Activated CD8-positive, alpha-beta memory T cell treated with anti-CD3 and anti-CD28 coated beads, Interleukin-2, amount 50 U/mL, for 24 hours (primary cell): ENCODE data around the gene LDLRAP1.

Experiments
- DNase-seq: peaks from one replicate; pipeline ENCODE4 v3.0.0-alpha.2; 2020; ENCODE audit errors: extremely low read depth

LDLRAP1 gene

GRCh38 chr1:25524568-25525360, 18.6 kb upstream of the LDLRAP1 start:
- no peak for DNase-seq

GRCh38 chr1:25525361-25525688, 18.1 kb upstream of the LDLRAP1 start:
- DNase-seq, result no peak

GRCh38 chr1:25526753-25527152, 16.7 kb upstream of the LDLRAP1 start:
- DNase-seq, result no peak

DNA sequence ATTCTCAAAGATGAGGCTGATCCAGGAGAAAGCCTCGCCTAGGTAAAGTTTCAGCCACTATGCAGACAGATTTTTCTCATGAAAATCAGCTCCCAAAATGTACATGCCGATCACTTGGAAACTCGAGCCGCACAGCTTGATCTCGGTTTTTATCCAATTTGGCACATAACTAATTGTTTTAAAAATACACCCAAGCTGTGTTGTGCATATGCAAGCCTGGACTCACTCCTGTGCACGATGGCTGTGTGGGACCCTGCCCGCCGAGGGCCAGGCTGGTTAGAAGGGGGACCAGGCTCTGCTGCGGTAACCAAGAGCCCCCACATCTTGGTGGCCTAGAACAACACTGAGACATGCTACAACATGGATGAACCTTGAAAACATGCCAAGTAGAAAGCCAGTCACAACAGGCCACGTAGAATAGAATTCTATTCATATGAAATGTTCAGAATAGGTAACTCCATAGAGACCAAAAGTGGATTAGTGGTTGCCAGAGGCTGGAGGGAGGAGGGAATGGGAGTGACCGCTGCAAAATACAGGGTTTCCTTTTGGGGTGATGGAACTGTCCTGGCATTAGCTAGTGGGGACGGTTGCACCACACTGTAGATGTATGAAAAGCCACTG, 16.1 kb upstream of the LDLRAP1 start:
- no peak for DNase-seq

DNA sequence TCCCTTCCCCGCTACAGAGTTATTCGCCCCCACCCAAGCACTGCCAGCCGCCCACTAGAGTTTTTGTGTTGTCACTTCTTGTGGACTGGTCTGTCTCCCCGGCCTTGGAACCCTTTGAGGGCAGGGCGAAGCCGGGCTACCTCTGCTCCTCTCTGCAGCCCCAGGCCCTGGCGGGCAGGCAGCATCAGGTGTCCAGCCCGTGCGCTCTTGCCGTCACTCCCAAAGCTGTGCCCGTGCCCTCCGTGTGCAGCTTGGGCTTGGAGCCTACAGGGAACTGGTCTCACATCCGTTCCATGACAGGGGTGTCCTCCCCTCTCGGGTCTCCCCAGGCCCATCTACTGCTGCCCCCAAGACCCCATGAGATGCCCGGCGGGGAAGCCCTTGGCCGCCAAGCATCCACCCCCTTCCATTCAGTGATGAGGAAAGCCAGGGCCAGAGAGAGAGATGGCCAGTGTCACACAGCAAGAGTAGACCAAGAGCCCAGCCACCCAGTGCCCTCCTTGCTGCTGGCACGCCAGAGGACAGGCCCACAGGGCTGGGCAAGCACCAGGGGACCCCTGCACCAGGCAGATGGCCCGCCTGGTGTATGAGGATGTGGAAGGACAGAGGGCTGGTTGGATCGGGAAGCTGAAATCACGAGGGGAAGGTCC, 15.3 kb upstream of the LDLRAP1 start:
- no peak for DNase-seq

DNA sequence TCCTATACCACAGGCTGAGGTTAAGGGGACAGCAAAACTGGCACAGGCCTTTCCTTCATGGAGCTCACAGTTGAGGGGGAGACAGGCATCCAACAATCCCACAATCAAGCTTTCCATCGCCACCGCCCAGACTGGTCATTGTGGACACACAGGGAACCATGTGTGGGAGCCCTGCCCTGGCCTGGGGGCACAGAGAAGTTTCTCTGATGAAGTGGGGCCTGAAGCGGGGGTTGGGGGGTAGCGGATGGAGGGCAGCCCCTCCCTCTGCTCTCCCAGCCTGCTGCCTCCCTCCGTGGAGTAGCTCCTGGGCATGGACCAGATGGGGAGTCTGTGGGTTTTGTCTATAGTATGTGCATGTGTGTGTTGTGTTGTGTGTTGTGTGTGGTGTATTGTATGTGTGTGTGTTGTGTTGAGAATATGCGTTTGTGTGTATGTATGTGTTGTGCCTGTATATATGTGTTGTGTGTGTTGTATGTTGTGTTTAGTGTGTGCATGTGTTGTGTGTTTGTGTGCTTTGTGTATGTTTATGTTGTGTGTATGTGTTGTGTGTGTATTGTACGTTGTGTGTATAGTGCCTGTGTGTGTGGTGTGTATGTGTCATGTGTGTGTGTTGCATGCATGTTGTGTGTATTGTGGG, 14.4 kb upstream of the LDLRAP1 start:
- no peak for DNase-seq

- no peak for DNase-seq
Measured at GRCh38 chr1:25529518-25530185, 13.8 kb upstream of the LDLRAP1 start.

DNA sequence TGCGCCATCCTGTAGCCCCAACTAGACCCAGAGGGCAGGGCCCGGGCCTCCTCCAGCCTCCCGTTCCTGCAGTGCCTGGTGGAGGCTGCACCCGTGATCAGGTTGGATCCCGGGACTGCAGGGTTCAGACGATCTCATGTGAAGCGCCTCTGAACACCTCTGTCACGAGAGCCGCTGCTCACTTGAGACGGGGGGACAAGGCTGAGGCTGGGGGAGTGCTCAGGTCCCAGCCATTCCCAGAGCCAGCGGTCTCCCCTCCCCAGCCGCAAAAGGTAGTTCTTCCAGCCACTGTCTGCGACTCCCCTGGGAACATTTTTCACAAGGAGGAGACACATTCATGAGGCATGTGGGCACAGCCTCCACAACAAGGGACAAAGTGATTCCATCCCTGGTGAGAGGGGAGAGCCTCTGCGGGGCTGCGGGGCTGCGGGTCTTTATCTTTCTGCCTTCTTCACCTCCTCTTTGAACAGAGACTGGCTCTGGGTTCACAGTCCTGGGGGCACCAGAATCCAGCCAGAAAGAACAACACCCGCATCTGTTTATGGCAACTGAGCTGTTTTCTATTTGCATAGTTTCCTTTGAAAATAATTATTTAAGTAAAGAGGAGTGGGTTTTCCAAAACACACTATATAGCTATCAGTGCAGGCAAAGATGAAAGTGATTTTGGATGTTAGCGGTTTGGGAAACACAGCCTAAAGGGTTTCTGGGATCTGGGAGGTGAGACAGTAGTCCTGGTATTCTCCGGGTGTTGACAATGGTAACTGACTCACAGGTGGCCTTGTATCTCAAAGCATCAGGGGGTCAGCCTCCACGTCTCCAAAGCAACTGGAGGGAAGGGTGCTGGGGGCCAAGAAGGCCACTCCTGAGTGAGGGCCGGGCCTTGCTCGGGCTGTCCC, 13.0 kb upstream of the LDLRAP1 start:
- no peak for DNase-seq

DNA sequence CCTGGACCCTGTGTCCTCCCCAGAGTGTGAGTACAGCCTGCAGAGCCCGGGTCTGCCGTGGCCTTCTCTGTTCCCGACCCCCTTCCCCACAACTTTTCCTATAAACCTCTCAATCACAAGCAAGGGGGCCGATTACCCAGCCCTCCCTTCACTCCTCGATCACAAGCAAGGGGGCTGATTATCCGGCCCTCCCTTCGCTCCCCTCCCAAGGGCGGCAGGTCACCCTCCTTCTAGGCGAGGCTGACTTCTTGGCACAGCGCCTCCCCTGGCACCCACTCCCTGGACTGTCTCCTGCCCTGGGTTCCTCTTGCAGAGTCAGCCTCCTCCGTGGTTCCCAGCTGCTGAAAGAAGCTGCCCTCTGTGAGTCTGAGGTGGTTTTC, 12.3 kb upstream of the LDLRAP1 start:
- no peak for DNase-seq

GRCh38 chr1:25532970-25533369, 10.4 kb upstream of the LDLRAP1 start:
- no peak for DNase-seq

- no peak for DNase-seq
Measured at GRCh38 chr1:25533775-25534409, 9.5 kb upstream of the LDLRAP1 start.

- no peak for DNase-seq
Measured at GRCh38 chr1:25534410-25534788, 9.0 kb upstream of the LDLRAP1 start.

DNA sequence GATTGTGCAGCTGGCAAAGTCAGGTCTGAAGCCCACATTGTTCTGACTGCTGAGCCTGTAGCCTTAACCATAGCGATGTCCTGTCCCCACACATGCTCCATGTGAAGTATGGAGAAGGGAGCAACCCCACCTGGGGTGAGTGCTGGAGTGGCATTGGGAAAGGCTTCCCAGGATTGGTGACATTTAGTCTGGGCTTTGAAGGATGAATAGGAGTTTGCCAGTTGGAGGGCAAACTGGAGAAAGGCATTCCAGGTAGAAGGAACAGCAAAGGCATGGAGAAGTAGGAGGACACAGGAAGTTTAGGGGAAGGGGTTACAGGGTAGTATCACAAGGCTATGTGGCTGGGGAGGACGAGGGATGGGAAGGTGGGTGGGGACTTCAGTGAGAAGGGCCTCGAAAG, 7.3 kb upstream of the LDLRAP1 start:
- DNase-seq, result no peak

DNA sequence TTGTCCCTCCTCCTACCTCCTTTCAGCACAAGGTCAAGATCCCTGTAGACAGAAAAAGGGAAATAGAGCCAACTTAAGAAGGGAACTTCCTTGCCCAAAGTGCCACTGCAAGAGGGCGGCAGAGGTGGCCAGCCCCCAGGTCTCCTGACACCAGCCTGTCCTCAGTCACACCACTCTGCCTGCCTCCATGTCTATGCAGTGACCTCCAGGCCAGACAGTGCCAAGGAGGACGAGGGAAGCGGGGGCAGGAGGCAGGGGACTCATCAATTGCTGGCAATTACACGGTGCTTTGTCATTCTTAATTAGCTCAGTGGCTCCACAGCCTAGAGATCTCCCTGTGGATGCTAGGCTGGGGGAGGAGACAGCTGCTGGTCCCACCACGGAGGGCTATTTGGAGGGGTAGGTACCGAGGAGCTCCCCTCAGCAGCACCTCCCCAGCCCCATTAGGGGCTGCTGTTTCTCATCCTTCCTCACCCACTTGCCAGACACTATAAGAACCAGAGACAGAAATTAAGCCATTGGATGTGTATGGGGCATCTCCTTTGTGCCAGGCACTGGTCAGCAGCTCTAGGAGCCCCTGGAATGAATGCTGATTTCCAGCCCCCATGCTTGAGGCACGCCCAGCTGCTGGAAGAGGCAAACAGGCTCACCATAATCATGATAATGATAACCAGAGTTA, 6.1 kb upstream of the LDLRAP1 start:
- DNase-seq, result no peak

GRCh38 chr1:25538191-25538767, 5.1 kb upstream of the LDLRAP1 start:
- no peak for DNase-seq

DNA sequence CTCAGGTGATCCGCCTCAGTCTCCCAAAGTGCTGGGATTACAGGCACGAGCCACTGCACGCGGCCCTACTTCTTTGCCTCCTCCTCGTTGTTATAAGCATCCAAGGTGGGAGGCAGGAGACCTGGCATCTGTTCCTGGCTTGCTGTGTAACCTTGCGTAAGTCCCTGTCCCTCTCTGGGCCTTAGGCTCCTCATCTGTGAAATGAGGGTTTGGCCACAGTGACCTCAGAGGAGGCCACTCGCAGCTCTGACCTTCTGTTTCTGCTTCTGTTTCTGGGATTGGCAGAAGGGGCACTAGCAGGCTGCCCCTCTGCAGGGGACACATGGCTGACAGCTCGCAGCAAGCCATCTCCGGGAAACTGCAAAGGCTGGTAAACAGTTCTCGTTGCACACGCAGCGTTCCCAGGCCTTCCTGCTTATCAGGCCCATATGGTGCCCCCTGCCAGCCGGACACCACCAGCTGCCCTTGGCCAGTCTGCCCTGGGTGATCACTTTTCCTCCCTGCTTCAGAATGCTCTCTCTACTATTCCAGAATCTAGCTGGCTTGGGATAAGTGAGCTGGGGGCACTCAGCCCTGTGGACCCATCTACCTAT, 2.6 kb upstream of the LDLRAP1 start:
- DNase-seq, result no peak

DNA sequence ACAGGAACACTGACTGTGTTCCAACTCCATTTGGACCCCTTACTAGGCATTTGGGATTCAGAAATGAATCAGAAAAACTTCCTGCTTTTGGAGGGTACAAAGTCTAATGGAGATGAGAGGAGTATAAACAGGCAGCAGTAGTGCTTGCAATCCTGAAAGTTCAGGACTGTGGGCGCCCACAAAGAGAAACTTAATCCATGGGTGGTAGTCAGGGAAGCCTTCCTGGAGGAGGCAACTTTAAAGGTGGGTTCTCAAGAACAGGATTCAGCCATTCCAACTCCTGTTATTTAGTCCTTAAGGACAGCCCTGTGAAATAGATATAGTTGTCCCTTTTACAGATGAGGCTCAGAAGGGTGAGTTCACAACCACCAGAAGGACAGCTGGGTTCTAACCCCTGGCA, 2.0 kb upstream of the LDLRAP1 start:
- no peak for DNase-seq

DNA sequence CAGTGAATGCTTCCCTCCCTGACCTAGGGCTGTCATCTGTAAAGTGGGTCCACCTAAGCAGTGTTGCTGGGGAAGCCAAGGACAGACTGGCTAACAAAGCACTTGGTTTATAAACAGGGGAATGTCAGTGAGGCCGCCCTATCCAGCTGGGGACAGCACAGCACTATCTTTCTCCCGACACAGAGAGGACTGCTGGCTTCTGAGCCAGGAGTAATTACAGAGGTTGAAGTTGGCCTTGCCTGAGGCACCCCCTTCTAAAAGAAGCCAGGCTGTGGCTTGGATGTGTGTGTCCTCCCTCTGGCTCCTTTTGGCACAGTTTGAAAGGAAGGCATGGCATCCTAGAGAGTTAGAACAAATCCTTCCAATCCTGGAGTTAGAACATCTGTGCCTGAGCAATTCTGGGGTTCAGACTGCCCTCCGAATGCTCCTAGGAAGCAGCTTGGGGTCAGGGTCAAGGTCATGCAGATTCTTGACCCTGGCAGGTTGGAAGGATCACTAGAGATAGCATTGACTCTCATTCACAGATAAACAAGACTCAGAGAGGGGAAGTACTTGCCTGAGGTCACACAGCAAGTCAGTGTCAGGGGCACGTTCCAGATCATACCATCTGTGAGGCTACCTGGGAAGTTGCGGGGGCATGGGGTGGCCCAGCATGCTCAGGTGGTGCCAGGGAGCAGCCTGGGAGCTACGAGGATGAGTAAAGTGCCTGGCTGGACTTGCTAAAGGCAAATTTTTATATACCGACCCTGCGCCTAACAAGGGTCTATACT, 1.3 kb upstream of the LDLRAP1 start:
- DNase-seq, result no peak

GRCh38 chr1:25543005-25543424, 391 bp upstream of the LDLRAP1 start:
- no peak for DNase-seq
